Measurements from ENCODE around the gene KLF15. TPM values are rescaled to one million over a fixed set of nuclear protein-coding genes. Genes with fewer than 3 reads are reported as not detected.

Gene KLF15
- total and polyA plus RNA-seq, 2 donors from 2014 or later: 22.9 to 30.0 TPM

GRCh38 chr3:126352476-126353454 lies 4.4 kb downstream of the KLF15 start:
- Histone ChIP-seq H3K36me3 (ENCODE audit: control insufficient read depth in 2 of 3, insufficient read depth in 3 of 3, low read length in 3 of 3) (peaks cover 0 to 38% (median 9%) of the 10 kb centered on the region in 3 donors), H3K4me3 (ENCODE audit: low read length in 3 of 3) (no peak overlapping the region), H3K27ac (ENCODE audit: low read depth in 2 of 2, low read length in 2 of 2) (peak overlapping the region in 1 of 2 donors; percentile 25), H3K9me3 (ENCODE audit: control insufficient read depth in 2 of 3, insufficient read depth in 1 of 3, low read length in 3 of 3) (no peaks in the 10 kb centered on the region), H3K27me3 (ENCODE audit: control insufficient read depth, insufficient read depth, low read length) (no peaks in the 10 kb centered on the region), H3K4me1 (ENCODE audit: control insufficient read depth in 2 of 3, insufficient read depth in 2 of 3, low read depth in 1 of 3, low read length in 3 of 3) (peaks cover 0 to 28% (median 24%) of the 10 kb centered on the region in 3 donors), H3K9ac (ENCODE audit: low read length in 3 of 3) (no peak overlapping the region)
- peak in 1 of 5 donors; percentile 37 for DNase-seq
- FAIRE-seq: no peak
- TF ChIP-seq CTCF (IDR thresholded peaks at IDR 0.05; ENCODE audit: borderline replicate concordance, extremely low read depth, insufficient read depth): no peak
- intact Hi-C loops (cut with DNase I): no loop called here

- TF ChIP-seq CTCF (IDR thresholded peaks at IDR 0.05; ENCODE audit: borderline replicate concordance, extremely low read depth, insufficient read depth): no peak
- DNase-seq: peak in 1 of 5 donors; percentile 65
- H3K9me3 ChIP-seq (ENCODE audit: control insufficient read depth in 2 of 3, insufficient read depth in 1 of 3, low read length in 3 of 3): no peaks in the 10 kb centered on the region
- no peak overlapping the region for H3K27ac ChIP-seq (ENCODE audit: low read depth in 2 of 2, low read length in 2 of 2)
- H3K9ac ChIP-seq (ENCODE audit: low read length in 3 of 3): no peak overlapping the region
- H3K4me3 ChIP-seq (ENCODE audit: low read length in 3 of 3): no peak overlapping the region
- intact Hi-C loops (cut with DNase I): no loop called here
- H3K36me3 ChIP-seq (ENCODE audit: control insufficient read depth in 2 of 3, insufficient read depth in 3 of 3, low read length in 3 of 3): peaks cover 0 to 45% (median 9%) of the 10 kb centered on the region in 3 donors
- peaks cover 0 to 28% (median 24%) of the 10 kb centered on the region in 3 donors for H3K4me1 ChIP-seq (ENCODE audit: control insufficient read depth in 2 of 3, insufficient read depth in 2 of 3, low read depth in 1 of 3, low read length in 3 of 3)
- no peaks in the 10 kb centered on the region for H3K27me3 ChIP-seq (ENCODE audit: control insufficient read depth, insufficient read depth, low read length)
- FAIRE-seq: no peak
Measured at GRCh38 chr3:126351771-126352475, 5.3 kb downstream of the KLF15 start.

- Histone ChIP-seq H3K4me1 (ENCODE audit: control insufficient read depth in 2 of 3, insufficient read depth in 2 of 3, low read depth in 1 of 3, low read length in 3 of 3) (peaks cover 0 to 28% (median 24%) of the 10 kb centered on the region in 3 donors), H3K36me3 (ENCODE audit: control insufficient read depth in 2 of 3, insufficient read depth in 3 of 3, low read length in 3 of 3) (peaks cover 0 to 52% (median 9%) of the 10 kb centered on the region in 3 donors), H3K4me3 (ENCODE audit: low read length in 3 of 3) (no peak overlapping the region), H3K27me3 (ENCODE audit: control insufficient read depth, insufficient read depth, low read length) (no peaks in the 10 kb centered on the region), H3K9ac (ENCODE audit: low read length in 3 of 3) (no peak overlapping the region), H3K9me3 (ENCODE audit: control insufficient read depth in 2 of 3, insufficient read depth in 1 of 3, low read length in 3 of 3) (no peaks in the 10 kb centered on the region), H3K27ac (ENCODE audit: low read depth in 2 of 2, low read length in 2 of 2) (no peak overlapping the region)
- intact Hi-C loops (cut with DNase I): no loop called here
- TF ChIP-seq CTCF (IDR thresholded peaks at IDR 0.05; ENCODE audit: borderline replicate concordance, extremely low read depth, insufficient read depth): no peak
- DNase-seq: peak in 1 of 5 donors; percentile 50
- FAIRE-seq: no peak
Measured at GRCh38 chr3:126351086-126351770, 6.0 kb downstream of the KLF15 start.

All from kidney (tissue), 14 donors.